Activated CD8-positive, alpha-beta memory T cell treated with anti-CD3 and anti-CD28 coated beads for 1 hour (primary cell): Measurements from ENCODE around the gene USP43.

Source experiments
- DNase-seq, 2 donors: peaks; one replicate each; pipeline ENCODE4 v3.0.0-alpha.2; 2020; ENCODE audit warnings: low read depth in 1 of 2; ENCODE audit errors: extremely low read depth in 1 of 2

Gene USP43

GRCh38 chr17:9705745-9706144 lies 60.4 kb downstream of the USP43 start:
- no peak for DNase-seq

- DNase-seq, result no peak
These were observed 62.6 kb downstream of the USP43 start for GRCh38 chr17:9707948-9708347.

- DNase-seq, result no peak
These were observed 69.5 kb downstream of the USP43 start for GRCh38 chr17:9714801-9715200.

- no peak for DNase-seq
These were observed 70.2 kb downstream of the USP43 start for GRCh38 chr17:9715503-9716016.

GRCh38 chr17:9725575-9725974 lies 80.3 kb downstream of the USP43 start:
- DNase-seq, result no peak

GRCh38 chr17:9726291-9726690 lies 81.0 kb downstream of the USP43 start:
- no peak for DNase-seq

- no peak for DNase-seq
These were observed 82.7 kb downstream of the USP43 start for GRCh38 chr17:9728005-9728404.

GRCh38 chr17:9728564-9728963 lies 83.2 kb downstream of the USP43 start:
- DNase-seq, result no peak

- DNase-seq, result no peak
These were observed 83.8 kb downstream of the USP43 start for GRCh38 chr17:9729034-9729650.

- DNase-seq, result no peak
These were observed 84.6 kb downstream of the USP43 start for GRCh38 chr17:9729735-9730420.

- DNase-seq, result no peak
These were observed 105.2 kb downstream of the USP43 start for GRCh38 chr17:9750524-9750923.

- no peak for DNase-seq
These were observed 109.8 kb downstream of the USP43 start for GRCh38 chr17:9755083-9755482.

GRCh38 chr17:9760266-9760665 lies 114.9 kb downstream of the USP43 start:
- DNase-seq, result no peak

GRCh38 chr17:9763643-9764042 lies 118.3 kb downstream of the USP43 start:
- no peak for DNase-seq

GRCh38 chr17:9765322-9765721 lies 120.0 kb downstream of the USP43 start:
- no peak for DNase-seq

GRCh38 chr17:9766970-9767369 lies 121.7 kb downstream of the USP43 start:
- DNase-seq, result no peak

GRCh38 chr17:9767432-9767991 lies 122.2 kb downstream of the USP43 start:
- DNase-seq, result no peak

- no peak for DNase-seq
These were observed 123.1 kb downstream of the USP43 start for GRCh38 chr17:9768381-9768934.

GRCh38 chr17:9769036-9769695 lies 123.8 kb downstream of the USP43 start:
- DNase-seq, result no peak

- no peak for DNase-seq
These were observed 126.1 kb downstream of the USP43 start for GRCh38 chr17:9771465-9771864.

- no peak for DNase-seq
These were observed 127.3 kb downstream of the USP43 start for GRCh38 chr17:9772658-9773057.
